Gastrocnemius medialis (tissue), 4 donors: Measurements from ENCODE around the gene LVRN. TPM values are rescaled to one million over a fixed set of nuclear protein-coding genes. Genes with fewer than 3 reads are reported as not detected.

Experiments used
- ATAC-seq, 2 donors: fragments of 150-250 bp; one replicate each; pipeline ENCODE4 v1.9.1; 2016
- DNase-seq, 2 donors: peaks; one replicate each; pipeline ENCODE4 v3.0.0-alpha.2; 2019
- H3K27ac ChIP-seq, 4 donors: fragments of 200-600 bp; sonication (generic); 1 replicate in 1 of 4; 2 replicates in 3 of 4; pipeline ENCODE4 v1.5.1; 2016 to 2018; ENCODE audit warnings: mild to moderate bottlenecking in 2 of 4, moderate library complexity in 1 of 4
- H3K27me3 ChIP-seq, 3 donors: fragments of 200-600 bp; sonication (generic) in 2 of 3; 1 replicate in 1 of 3; 2 replicates in 2 of 3; pipeline versions ENCODE4 v1.5.1 to v1.6.0; 2016 to 2019; ENCODE audit warnings: mild to moderate bottlenecking in 1 of 3, moderate library complexity in 1 of 3
- H3K36me3 ChIP-seq, 2 donors: fragments of 200-600 bp; sonication (generic) in 1 of 2; one replicate each; pipeline ENCODE4 v1.5.1; 2017 to 2018
- H3K4me1 ChIP-seq, 2 donors: fragments of 200-600 bp; sonication (generic) in 1 of 2; one replicate each; pipeline ENCODE4 v1.5.1; 2016 to 2017; ENCODE audit warnings: mild to moderate bottlenecking in 2 of 2
- H3K4me3 ChIP-seq, 4 donors: fragments of 200-600 bp; sonication (generic) in 3 of 4; 1 replicate in 1 of 4; 2 replicates in 3 of 4; pipeline ENCODE4 v1.5.1; 2016 to 2019; ENCODE audit warnings: mild to moderate bottlenecking in 2 of 4
- H3K9me3 ChIP-seq, 3 donors: fragments of 200-600 bp; sonication (generic) in 2 of 3; 1 replicate in 1 of 3; 2 replicates in 2 of 3; pipeline ENCODE4 v1.5.1; 2016 to 2019
- CTCF ChIP-seq, 5 experiments: fragments of 450-650 bp in 3 of 5; fragments of 200-600 bp in 2 of 5; sonication (generic) in 2 of 5; IDR thresholded peaks in 4 of 5; conservative IDR thresholded peaks in 1 of 5; 1 replicate in 4 of 5; 2 replicates in 1 of 5; pipeline ENCODE4 v1.5.1; 2016 to 2019; ENCODE audit warnings: antibody characterized with exemption in 5 of 5, mild to moderate bottlenecking in 3 of 5, moderate library complexity in 3 of 5
- POLR2A ChIP-seq, 2 donors: fragments of 450-650 bp; IDR thresholded peaks; one replicate each; pipeline ENCODE4 v1.6.1; 2017; ENCODE audit warnings: antibody characterized with exemption in 2 of 2, mild to moderate bottlenecking in 2 of 2, moderate library complexity in 2 of 2
- in situ Hi-C, 4 donors: fragments of 200-750 bp; cut with MboI; loops; one replicate each; pipeline versions ENCODE4 v1.15.0 to v1.8.0; 2017; ENCODE audit warnings: low sequenced_read_pairs in 4 of 4
- intact Hi-C: fragments of 100-400 bp; cut with DNase I; formaldehyde crosslinking; loops from one replicate; pipeline ENCODE4 v1.15.1; 2023; ENCODE audit warnings: low total_unique reads
- total RNA-seq, 4 donors: library from RNA; depleted of rRNA; stranded (reverse); fragments of >200 nt; gene quantifications; one replicate each; pipeline versions ENCODE4 v1.1.0 to v1.2.3, GENCODE V29; 2016

The LVRN gene
- total RNA-seq, 4 donors from 2014 or later, result 0.63 to 2.2 (median 0.78) TPM

GRCh38 chr5:116037236-116037822, 75.1 kb downstream of the LVRN start:
- in situ Hi-C loops (loop anchor here in 1 of 4 donors (10.0 kb wide), 1 partner anchor 153 kb away; no protein-coding TSS in a partner anchor), intact Hi-C loops (no loop called here)
- H3K27ac ChIP-seq, result no peak overlapping the region
- no peak overlapping the region for H3K4me3 ChIP-seq
- no peaks in the 10 kb centered on the region for H3K4me1 ChIP-seq
- no peaks in the 10 kb centered on the region for H3K9me3 ChIP-seq
- TF ChIP-seq CTCF (IDR thresholded peaks at IDR 0.05 in 4 of 5, conservative IDR thresholded peaks at IDR 0.05 in 1 of 5), result no peak
- no peak for TF ChIP-seq POLR2A (IDR thresholded peaks at IDR 0.05)
- no peaks in the 10 kb centered on the region for H3K27me3 ChIP-seq
- no peaks in the 10 kb centered on the region for H3K36me3 ChIP-seq
- no peak for DNase-seq
- no peak for ATAC-seq

GRCh38 chr5:116038817-116039216, 76.5 kb downstream of the LVRN start:
- Histone ChIP-seq H3K27ac (no peak overlapping the region), H3K36me3 (no peaks in the 10 kb centered on the region), H3K27me3 (no peaks in the 10 kb centered on the region), H3K4me1 (no peaks in the 10 kb centered on the region), H3K4me3 (no peak overlapping the region), H3K9me3 (no peaks in the 10 kb centered on the region)
- ATAC-seq (no peak), DNase-seq (no peak)
- TF ChIP-seq CTCF (IDR thresholded peaks at IDR 0.05 in 4 of 5, conservative IDR thresholded peaks at IDR 0.05 in 1 of 5), result no peak
- TF ChIP-seq POLR2A (IDR thresholded peaks at IDR 0.05), result no peak
- intact Hi-C loops, result no loop called here
- in situ Hi-C loops, result loop anchor here in 1 of 4 donors (10.0 kb wide), 1 partner anchor 154 kb away; no protein-coding TSS in a partner anchor

GRCh38 chr5:116042375-116042774, 80.1 kb downstream of the LVRN start:
- Histone ChIP-seq H3K4me3 (no peak overlapping the region), H3K9me3 (no peaks in the 10 kb centered on the region), H3K36me3 (no peaks in the 10 kb centered on the region), H3K27ac (no peak overlapping the region), H3K4me1 (no peaks in the 10 kb centered on the region), H3K27me3 (no peaks in the 10 kb centered on the region)
- in situ Hi-C loops (no loop called here), intact Hi-C loops (no loop called here)
- DNase-seq (no peak), ATAC-seq (no peak)
- TF ChIP-seq POLR2A (IDR thresholded peaks at IDR 0.05), result no peak
- TF ChIP-seq CTCF (IDR thresholded peaks at IDR 0.05 in 4 of 5, conservative IDR thresholded peaks at IDR 0.05 in 1 of 5), result no peak

GRCh38 chr5:116044073-116044472, 81.8 kb downstream of the LVRN start:
- no peaks in the 10 kb centered on the region for H3K4me1 ChIP-seq
- intact Hi-C loops (no loop called here), in situ Hi-C loops (no loop called here)
- H3K36me3 ChIP-seq, result no peaks in the 10 kb centered on the region
- no peak overlapping the region for H3K4me3 ChIP-seq
- ATAC-seq, result no peak
- H3K27me3 ChIP-seq, result no peaks in the 10 kb centered on the region
- H3K27ac ChIP-seq, result no peak overlapping the region
- no peak for DNase-seq
- H3K9me3 ChIP-seq, result no peaks in the 10 kb centered on the region
- no peak for TF ChIP-seq CTCF (IDR thresholded peaks at IDR 0.05 in 4 of 5, conservative IDR thresholded peaks at IDR 0.05 in 1 of 5)
- TF ChIP-seq POLR2A (IDR thresholded peaks at IDR 0.05), result no peak

- Histone ChIP-seq H3K36me3 (no peaks in the 10 kb centered on the region), H3K27ac (no peak overlapping the region), H3K4me1 (no peaks in the 10 kb centered on the region), H3K4me3 (no peak overlapping the region), H3K9me3 (no peaks in the 10 kb centered on the region), H3K27me3 (no peaks in the 10 kb centered on the region)
- no peak for TF ChIP-seq POLR2A (IDR thresholded peaks at IDR 0.05)
- no peak for TF ChIP-seq CTCF (IDR thresholded peaks at IDR 0.05 in 4 of 5, conservative IDR thresholded peaks at IDR 0.05 in 1 of 5)
- in situ Hi-C loops, result no loop called here
- intact Hi-C loops, result no loop called here
- ATAC-seq (no peak), DNase-seq (no peak)
Measured at GRCh38 chr5:116045821-116046220, 83.5 kb downstream of the LVRN start.
